ENCODE data around the gene TEKT3.

TEKT3 gene

DNA sequence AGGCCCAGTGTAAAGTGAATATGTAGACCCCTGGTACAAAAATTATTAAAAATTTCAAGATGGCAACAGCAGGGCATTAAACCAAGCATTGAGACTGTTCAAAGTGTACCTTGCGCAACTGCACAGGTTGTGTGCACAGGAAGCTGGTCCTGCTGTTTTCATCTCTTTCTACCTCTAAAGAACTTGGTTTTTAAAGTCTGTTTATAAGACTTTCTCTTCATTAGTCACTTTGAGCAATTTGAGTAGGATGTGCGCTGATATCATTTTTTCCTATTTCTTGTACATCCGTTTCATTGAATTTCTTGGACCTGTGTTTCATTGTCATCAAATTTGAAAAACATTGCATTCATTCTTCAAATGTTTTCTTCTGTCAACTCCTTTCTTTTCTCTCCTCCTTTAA, 59.5 kb downstream of the TEKT3 start:
- no peak for DNase-seq (ENCODE audit: low read depth)
- H3K4me3 ChIP-seq (ENCODE audit: low read length) = no peak overlapping the region
- TF ChIP-seq CTCF (IDR thresholded peaks at IDR 0.05; ENCODE audit: insufficient read depth, low read depth, low read length, missing control alignments) = no peak

- no peak for TF ChIP-seq CTCF (IDR thresholded peaks at IDR 0.05; ENCODE audit: insufficient read depth, low read depth, low read length, missing control alignments)
- no peak overlapping the region for H3K4me3 ChIP-seq (ENCODE audit: low read length)
- DNase-seq (ENCODE audit: low read depth) = peak; percentile 83
Measured at GRCh38 chr17:15278924-15279477, 62.4 kb downstream of the TEKT3 start.

- no peak overlapping the region for H3K4me3 ChIP-seq (ENCODE audit: low read length)
- no peak for DNase-seq (ENCODE audit: low read depth)
- TF ChIP-seq CTCF (IDR thresholded peaks at IDR 0.05; ENCODE audit: insufficient read depth, low read depth, low read length, missing control alignments) = no peak
Measured at GRCh38 chr17:15278380-15278779, 63.0 kb downstream of the TEKT3 start.

DNA sequence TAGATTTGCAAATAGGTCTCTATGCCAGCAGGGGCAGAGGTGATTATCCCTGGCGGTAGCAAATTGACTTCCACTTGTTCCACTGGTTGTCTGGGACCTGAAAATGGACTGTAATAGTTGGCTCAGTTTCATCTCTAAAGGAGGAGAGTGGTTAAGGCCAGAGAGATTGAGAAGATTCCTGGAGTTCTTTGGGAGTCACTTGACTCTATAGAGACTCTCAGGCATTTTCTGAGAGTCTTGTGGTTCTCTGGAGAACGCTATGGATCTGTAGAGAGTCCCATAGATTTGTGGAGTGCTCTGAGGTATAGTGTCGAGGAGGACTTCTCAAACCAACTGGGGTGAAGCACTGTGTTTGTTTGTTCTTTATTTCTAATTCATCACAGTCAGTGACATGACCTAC, 67.4 kb downstream of the TEKT3 start:
- DNase-seq (ENCODE audit: low read depth) = no peak
- no peak for TF ChIP-seq CTCF (IDR thresholded peaks at IDR 0.05; ENCODE audit: insufficient read depth, low read depth, low read length, missing control alignments)
- no peak overlapping the region for H3K4me3 ChIP-seq (ENCODE audit: low read length)

- TF ChIP-seq CTCF (IDR thresholded peaks at IDR 0.05; ENCODE audit: insufficient read depth, low read depth, low read length, missing control alignments) = no peak
- H3K4me3 ChIP-seq (ENCODE audit: low read length) = no peak overlapping the region
- no peak for DNase-seq (ENCODE audit: low read depth)
Measured at GRCh38 chr17:15273141-15273793, 68.1 kb downstream of the TEKT3 start.

DNA sequence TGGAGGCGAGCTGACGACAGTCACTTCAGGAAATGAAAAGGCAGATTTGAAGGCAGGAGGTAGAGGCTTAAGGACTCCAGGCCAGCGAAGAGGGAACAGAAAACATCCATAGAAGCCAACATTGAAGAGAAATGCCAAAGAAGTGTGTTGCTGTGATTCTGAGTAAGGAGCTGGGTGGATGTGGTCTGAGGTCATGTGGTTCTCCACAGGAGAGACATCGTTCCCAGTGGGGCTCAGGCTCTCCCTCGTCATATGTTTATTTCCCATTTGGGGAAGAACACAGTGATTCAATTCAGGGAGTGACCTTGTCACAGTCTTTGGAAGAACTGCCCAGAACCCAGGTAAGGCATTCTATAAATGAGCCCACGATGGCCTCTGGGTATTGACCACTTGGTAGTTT, 69.7 kb downstream of the TEKT3 start:
- no peak overlapping the region for H3K4me3 ChIP-seq (ENCODE audit: low read length)
- DNase-seq (ENCODE audit: low read depth) = no peak
- no peak for TF ChIP-seq CTCF (IDR thresholded peaks at IDR 0.05; ENCODE audit: insufficient read depth, low read depth, low read length, missing control alignments)

All from epithelial cell of esophagus (primary cell).